HepG2 (cell line): ENCODE data around the gene TRIM8. TPM values are rescaled to one million over a fixed set of nuclear protein-coding genes. Genes with fewer than 3 reads are reported as not detected.

ENCODE experiments used
- BHLHE40 ChIP-seq: IDR thresholded peaks from 2 replicates; pipeline ENCODE4 v1.6.1; 2011; ENCODE audit warnings: low read length, improper control_type of control experiment
- ERF ChIP-seq: IDR thresholded peaks from 2 replicates; pipeline ENCODE4 v1.6.1; 2018; ENCODE audit warnings: missing biosample characterization, missing genetic modification reagents
- FOXK2 ChIP-seq: fragments of 450-650 bp; IDR thresholded peaks from 2 replicates; pipeline ENCODE4 v1.6.1; 2016
- KDM2A ChIP-seq: sonication (generic); formaldehyde crosslinking; IDR thresholded peaks from 2 replicates; pipeline ENCODE4 v1.4.0; 2020; ENCODE audit warnings: low read depth, missing genetic modification reagents, borderline replicate concordance
- LCORL ChIP-seq, 2 experiments: fragments of 450-650 bp in 1 of 2; sonication (generic) in 1 of 2; formaldehyde crosslinking in 1 of 2; IDR thresholded peaks; 2 replicates each; pipeline versions ENCODE4 v1.5.0 to v1.6.1; 2017 to 2020; ENCODE audit warnings: antibody characterized with exemption in 1 of 2, missing genetic modification reagents in 1 of 2
- MAF1 ChIP-seq: sonication (generic); formaldehyde crosslinking; IDR thresholded peaks from 2 replicates; pipeline ENCODE4 v1.5.0; 2020; ENCODE audit warnings: missing genetic modification reagents, borderline replicate concordance
- MEIS1 ChIP-seq: sonication (generic); formaldehyde crosslinking; IDR thresholded peaks from 2 replicates; pipeline ENCODE4 v1.9.0; 2021; ENCODE audit warnings: mild to moderate bottlenecking, missing genetic modification reagents, moderate library complexity, borderline replicate concordance
- NFE2L2 ChIP-seq: fragments of 150-350 bp; IDR thresholded peaks from 2 replicates; pipeline ENCODE4 v1.6.1; 2014; ENCODE audit warnings: low read length
- NRL ChIP-seq: sonication (generic); formaldehyde crosslinking; IDR thresholded peaks from 2 replicates; pipeline ENCODE4 v1.5.0; 2020; ENCODE audit warnings: missing genetic modification reagents, mild to moderate bottlenecking, moderate library complexity, borderline replicate concordance
- PLRG1 ChIP-seq: fragments of 450-650 bp; conservative IDR thresholded peaks from 2 replicates; pipeline ENCODE4 v1.6.1; 2016
- RXRB ChIP-seq: IDR thresholded peaks from 2 replicates; pipeline ENCODE4 v1.6.1; 2016; ENCODE audit warnings: borderline replicate concordance, missing genetic modification reagents, missing compliant biosample characterization
- SMARCC2 ChIP-seq: fragments of 450-650 bp; IDR thresholded peaks from 2 replicates; pipeline ENCODE4 v1.6.1; 2017; ENCODE audit warnings: antibody characterized with exemption, mild to moderate bottlenecking
- SP140L ChIP-seq: sonication (generic); formaldehyde crosslinking; IDR thresholded peaks from 2 replicates; pipeline ENCODE4 v1.4.0; 2020; ENCODE audit warnings: missing genetic modification reagents, borderline replicate concordance
- TCF7 ChIP-seq: sonication (generic); IDR thresholded peaks from 2 replicates; pipeline ENCODE4 v1.6.1; 2016; ENCODE audit warnings: antibody characterized with exemption, low read depth
- ZNF251 ChIP-seq: sonication (generic); formaldehyde crosslinking; IDR thresholded peaks from 2 replicates; pipeline ENCODE4 v1.9.0; 2021; ENCODE audit warnings: mild to moderate bottlenecking, missing genetic modification reagents
- ZNF766 ChIP-seq: sonication (generic); formaldehyde crosslinking; IDR thresholded peaks from 2 replicates; pipeline ENCODE4 v1.5.0; 2020; ENCODE audit warnings: missing genetic modification reagents, borderline replicate concordance
- ZNF780A ChIP-seq: sonication (generic); formaldehyde crosslinking; IDR thresholded peaks from 2 replicates; pipeline ENCODE4 v1.8.0; 2022; ENCODE audit warnings: mild to moderate bottlenecking, missing genetic modification reagents, moderate library complexity
- ZSCAN9 ChIP-seq: IDR thresholded peaks from 2 replicates; pipeline ENCODE4 v1.6.1; 2016; ENCODE audit warnings: borderline replicate concordance
- polyA plus RNA-seq, 8 experiments: library from polyadenylated mRNA; depleted of rRNA in 3 of 8; stranded (reverse) in 7 of 8; unstranded in 1 of 8; fragments of >200 nt; fragmentation: Illumina TruSeq in 4 of 8; extraction: Trizol in 4 of 8; gene quantifications; 2 replicates each; pipeline versions ENCODE4 v1.2.1 to v1.2.3, GENCODE V29; 2011 to 2016; ENCODE audit warnings: low read depth in 4 of 8, missing spikeins in 1 of 8, mixed read lengths in 1 of 8; ENCODE audit not compliant: insufficient read depth in 1 of 8
- total RNA-seq, 5 experiments: library from RNA; depleted of rRNA; stranded (reverse); fragments of >200 nt; fragmentation: Illumina TruSeq; extraction: Trizol; gene quantifications; 2 replicates each; pipeline ENCODE4 v1.2.3, GENCODE V29; 2016; ENCODE audit warnings: low read depth in 1 of 5
- TF ChIP-seq, protein P1 (sequence below): IDR thresholded peaks from 2 replicates; pipeline ENCODE4 v1.6.1; 2016; ENCODE audit warnings: low read depth, missing genetic modification reagents, missing compliant biosample characterization
- TF ChIP-seq, protein P2 (sequence below): sonication (generic); formaldehyde crosslinking; IDR thresholded peaks from 2 replicates; pipeline ENCODE4 v1.5.0; 2020; ENCODE audit warnings: mild to moderate bottlenecking, missing genetic modification reagents
- TF ChIP-seq, protein P3 (sequence below): sonication (generic); formaldehyde crosslinking; conservative IDR thresholded peaks from 2 replicates; pipeline ENCODE4 v1.4.0; 2020; ENCODE audit warnings: missing genetic modification reagents

TRIM8 gene
- total and polyA plus RNA-seq, 2 of the 13 experiments (the other 11 are each of a cell fraction or from before 2014, with no cell fraction given) = 38.9 to 66.5 TPM

DNA sequence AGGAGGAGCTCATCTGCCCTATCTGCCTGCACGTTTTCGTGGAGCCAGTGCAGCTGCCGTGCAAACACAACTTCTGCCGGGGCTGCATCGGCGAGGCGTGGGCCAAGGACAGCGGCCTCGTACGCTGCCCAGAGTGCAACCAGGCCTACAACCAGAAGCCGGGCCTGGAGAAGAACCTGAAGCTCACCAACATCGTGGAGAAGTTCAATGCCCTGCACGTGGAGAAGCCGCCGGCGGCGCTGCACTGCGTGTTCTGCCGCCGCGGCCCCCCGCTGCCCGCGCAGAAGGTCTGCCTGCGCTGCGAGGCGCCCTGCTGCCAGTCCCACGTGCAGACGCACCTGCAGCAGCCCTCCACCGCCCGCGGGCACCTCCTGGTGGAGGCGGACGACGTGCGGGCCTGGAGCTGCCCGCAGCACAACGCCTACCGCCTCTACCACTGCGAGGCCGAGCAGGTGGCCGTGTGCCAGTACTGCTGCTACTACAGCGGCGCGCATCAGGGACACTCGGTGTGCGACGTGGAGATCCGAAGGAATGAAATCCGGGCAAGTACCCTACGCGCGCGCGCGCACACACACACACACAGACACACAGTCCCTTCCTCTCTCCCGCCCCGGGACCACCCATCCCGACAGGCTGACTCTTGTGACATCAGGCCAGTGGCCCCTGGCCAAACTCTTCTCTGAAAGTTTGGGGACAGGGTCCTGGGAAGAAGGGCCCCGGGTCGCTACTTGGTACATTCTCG, 538 bp downstream of the TRIM8 start (continued):
- TF ChIP-seq, protein P1, sequence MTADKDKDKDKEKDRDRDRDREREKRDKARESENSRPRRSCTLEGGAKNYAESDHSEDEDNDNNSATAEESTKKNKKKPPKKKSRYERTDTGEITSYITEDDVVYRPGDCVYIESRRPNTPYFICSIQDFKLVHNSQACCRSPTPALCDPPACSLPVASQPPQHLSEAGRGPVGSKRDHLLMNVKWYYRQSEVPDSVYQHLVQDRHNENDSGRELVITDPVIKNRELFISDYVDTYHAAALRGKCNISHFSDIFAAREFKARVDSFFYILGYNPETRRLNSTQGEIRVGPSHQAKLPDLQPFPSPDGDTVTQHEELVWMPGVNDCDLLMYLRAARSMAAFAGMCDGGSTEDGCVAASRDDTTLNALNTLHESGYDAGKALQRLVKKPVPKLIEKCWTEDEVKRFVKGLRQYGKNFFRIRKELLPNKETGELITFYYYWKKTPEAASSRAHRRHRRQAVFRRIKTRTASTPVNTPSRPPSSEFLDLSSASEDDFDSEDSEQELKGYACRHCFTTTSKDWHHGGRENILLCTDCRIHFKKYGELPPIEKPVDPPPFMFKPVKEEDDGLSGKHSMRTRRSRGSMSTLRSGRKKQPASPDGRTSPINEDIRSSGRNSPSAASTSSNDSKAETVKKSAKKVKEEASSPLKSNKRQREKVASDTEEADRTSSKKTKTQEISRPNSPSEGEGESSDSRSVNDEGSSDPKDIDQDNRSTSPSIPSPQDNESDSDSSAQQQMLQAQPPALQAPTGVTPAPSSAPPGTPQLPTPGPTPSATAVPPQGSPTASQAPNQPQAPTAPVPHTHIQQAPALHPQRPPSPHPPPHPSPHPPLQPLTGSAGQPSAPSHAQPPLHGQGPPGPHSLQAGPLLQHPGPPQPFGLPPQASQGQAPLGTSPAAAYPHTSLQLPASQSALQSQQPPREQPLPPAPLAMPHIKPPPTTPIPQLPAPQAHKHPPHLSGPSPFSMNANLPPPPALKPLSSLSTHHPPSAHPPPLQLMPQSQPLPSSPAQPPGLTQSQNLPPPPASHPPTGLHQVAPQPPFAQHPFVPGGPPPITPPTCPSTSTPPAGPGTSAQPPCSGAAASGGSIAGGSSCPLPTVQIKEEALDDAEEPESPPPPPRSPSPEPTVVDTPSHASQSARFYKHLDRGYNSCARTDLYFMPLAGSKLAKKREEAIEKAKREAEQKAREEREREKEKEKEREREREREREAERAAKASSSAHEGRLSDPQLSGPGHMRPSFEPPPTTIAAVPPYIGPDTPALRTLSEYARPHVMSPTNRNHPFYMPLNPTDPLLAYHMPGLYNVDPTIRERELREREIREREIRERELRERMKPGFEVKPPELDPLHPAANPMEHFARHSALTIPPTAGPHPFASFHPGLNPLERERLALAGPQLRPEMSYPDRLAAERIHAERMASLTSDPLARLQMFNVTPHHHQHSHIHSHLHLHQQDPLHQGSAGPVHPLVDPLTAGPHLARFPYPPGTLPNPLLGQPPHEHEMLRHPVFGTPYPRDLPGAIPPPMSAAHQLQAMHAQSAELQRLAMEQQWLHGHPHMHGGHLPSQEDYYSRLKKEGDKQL = peak; percentile 60; the same call in 1 of the 2 replicates
- TF ChIP-seq ZNF780A = peak; percentile 58
- no peak for TF ChIP-seq TCF7
- no peak for TF ChIP-seq PLRG1
- TF ChIP-seq ZNF766 (CRISPR knock-in tag) = peak; percentile 89
- peak; percentile 92 for TF ChIP-seq MEIS1 (CRISPR knock-in tag)
- peak; percentile 58; the same call in 1 of the 2 replicates for TF ChIP-seq SP140L
- TF ChIP-seq ERF (CRISPR knock-in tag) = peak; percentile 94
- TF ChIP-seq RXRB (CRISPR knock-in tag) = peak; percentile 69; the same call in 1 of the 2 replicates
- TF ChIP-seq NFE2L2 = no peak
- TF ChIP-seq ZNF251 (CRISPR knock-in tag) = peak; percentile 93; the same call in 1 of the 2 replicates
- TF ChIP-seq, protein P2, sequence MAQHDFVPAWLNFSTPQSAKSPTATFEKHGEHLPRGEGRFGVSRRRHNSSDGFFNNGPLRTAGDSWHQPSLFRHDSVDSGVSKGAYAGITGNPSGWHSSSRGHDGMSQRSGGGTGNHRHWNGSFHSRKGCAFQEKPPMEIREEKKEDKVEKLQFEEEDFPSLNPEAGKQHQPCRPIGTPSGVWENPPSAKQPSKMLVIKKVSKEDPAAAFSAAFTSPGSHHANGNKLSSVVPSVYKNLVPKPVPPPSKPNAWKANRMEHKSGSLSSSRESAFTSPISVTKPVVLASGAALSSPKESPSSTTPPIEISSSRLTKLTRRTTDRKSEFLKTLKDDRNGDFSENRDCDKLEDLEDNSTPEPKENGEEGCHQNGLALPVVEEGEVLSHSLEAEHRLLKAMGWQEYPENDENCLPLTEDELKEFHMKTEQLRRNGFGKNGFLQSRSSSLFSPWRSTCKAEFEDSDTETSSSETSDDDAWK (CRISPR knock-in tag) = no peak
- peak; percentile 90 for TF ChIP-seq NRL
- TF ChIP-seq LCORL (IDR thresholded peaks at IDR 0.05) = no peak
- peak; percentile 73 for TF ChIP-seq LCORL (CRISPR knock-in tag; IDR thresholded peaks at IDR 0.05)
- peak; percentile 77 for TF ChIP-seq BHLHE40
- no peak for TF ChIP-seq SMARCC2
- no peak; the same call in none of the 2 replicates for TF ChIP-seq KDM2A (CRISPR knock-in tag)
- TF ChIP-seq ZSCAN9 = peak; percentile 4
- TF ChIP-seq FOXK2 = no peak
- no peak for TF ChIP-seq MAF1 (CRISPR knock-in tag)
- TF ChIP-seq, protein P3, sequence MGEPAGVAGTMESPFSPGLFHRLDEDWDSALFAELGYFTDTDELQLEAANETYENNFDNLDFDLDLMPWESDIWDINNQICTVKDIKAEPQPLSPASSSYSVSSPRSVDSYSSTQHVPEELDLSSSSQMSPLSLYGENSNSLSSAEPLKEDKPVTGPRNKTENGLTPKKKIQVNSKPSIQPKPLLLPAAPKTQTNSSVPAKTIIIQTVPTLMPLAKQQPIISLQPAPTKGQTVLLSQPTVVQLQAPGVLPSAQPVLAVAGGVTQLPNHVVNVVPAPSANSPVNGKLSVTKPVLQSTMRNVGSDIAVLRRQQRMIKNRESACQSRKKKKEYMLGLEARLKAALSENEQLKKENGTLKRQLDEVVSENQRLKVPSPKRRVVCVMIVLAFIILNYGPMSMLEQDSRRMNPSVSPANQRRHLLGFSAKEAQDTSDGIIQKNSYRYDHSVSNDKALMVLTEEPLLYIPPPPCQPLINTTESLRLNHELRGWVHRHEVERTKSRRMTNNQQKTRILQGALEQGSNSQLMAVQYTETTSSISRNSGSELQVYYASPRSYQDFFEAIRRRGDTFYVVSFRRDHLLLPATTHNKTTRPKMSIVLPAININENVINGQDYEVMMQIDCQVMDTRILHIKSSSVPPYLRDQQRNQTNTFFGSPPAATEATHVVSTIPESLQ (CRISPR knock-in tag) = no peak
